OCI-LY7 (cell line): ENCODE measurements around the gene ZNF692.

ENCODE experiments used
- EZH2phosphoT487 ChIP-seq: fragments of 200-600 bp; sonication (generic); IDR thresholded peaks from 2 replicates; pipeline ENCODE4 v1.6.1; 2018; ENCODE audit warnings: low read depth, borderline replicate concordance, mild to moderate bottlenecking, mixed run types, antibody characterized with exemption, low read length, moderate library complexity, mixed read lengths
- TF ChIP-seq, protein P1 (sequence below): fragments of 200-600 bp; sonication (generic); conservative IDR thresholded peaks from 2 replicates; pipeline ENCODE4 v1.5.1; 2014; ENCODE audit warnings: mild to moderate bottlenecking, antibody characterized with exemption, low read length, moderate library complexity, mixed read lengths

DNA sequence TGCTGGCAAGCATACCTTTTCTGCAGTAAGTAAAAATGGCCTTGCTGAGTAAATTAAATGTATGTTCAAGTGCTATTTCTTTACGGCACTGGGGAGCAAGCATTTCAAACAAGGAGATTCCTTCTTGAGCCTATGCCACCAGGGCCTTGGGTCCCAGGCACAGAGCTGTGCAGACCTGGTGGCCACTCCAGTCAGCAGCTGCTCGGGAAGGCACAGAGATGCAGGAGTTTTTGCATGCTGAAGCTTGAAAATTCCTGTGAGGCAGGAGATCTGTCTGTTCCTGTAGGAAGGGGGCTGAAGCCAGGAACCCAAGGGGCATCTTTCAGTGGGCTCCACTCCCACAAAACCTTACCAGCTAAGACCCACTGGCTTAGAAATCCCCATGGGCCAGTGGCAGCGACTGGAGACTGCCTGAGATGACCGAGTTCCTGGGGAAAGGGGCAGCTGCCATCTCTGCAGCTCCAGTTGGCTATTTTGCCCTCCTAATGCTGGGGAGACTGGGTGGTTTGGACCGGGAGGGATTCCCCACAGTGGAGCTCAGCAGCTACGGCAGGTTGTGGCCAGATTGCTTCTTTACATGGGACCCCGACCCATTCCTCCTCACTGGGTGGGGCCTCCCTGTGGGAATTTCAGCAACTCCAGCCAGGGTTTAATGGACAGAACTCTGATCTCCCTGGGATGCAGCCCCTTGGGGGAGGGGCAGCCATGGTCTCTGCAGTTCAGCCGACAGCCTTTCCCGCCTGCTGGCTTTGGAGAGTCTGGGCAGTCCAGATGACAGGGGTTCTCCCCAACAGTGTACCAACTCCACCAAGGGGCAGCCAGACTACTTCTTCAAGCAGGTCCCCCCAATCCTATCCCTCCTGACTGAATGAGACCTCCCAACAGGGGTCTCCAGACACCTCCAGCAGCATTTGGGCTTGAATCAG lies 38.8 kb upstream of the ZNF692 start:
- TF ChIP-seq, protein P1, sequence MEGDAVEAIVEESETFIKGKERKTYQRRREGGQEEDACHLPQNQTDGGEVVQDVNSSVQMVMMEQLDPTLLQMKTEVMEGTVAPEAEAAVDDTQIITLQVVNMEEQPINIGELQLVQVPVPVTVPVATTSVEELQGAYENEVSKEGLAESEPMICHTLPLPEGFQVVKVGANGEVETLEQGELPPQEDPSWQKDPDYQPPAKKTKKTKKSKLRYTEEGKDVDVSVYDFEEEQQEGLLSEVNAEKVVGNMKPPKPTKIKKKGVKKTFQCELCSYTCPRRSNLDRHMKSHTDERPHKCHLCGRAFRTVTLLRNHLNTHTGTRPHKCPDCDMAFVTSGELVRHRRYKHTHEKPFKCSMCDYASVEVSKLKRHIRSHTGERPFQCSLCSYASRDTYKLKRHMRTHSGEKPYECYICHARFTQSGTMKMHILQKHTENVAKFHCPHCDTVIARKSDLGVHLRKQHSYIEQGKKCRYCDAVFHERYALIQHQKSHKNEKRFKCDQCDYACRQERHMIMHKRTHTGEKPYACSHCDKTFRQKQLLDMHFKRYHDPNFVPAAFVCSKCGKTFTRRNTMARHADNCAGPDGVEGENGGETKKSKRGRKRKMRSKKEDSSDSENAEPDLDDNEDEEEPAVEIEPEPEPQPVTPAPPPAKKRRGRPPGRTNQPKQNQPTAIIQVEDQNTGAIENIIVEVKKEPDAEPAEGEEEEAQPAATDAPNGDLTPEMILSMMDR, result no peak
- no peak for TF ChIP-seq EZH2phosphoT487
